Activated CD8-positive, alpha-beta memory T cell treated with anti-CD3 and anti-CD28 coated beads, Interleukin-2, amount 10 ng/mL, durations not matched to agents 7 days and 5 days (primary cell): ENCODE measurements around the gene GPR137B. TPM values are rescaled to one million over a fixed set of nuclear protein-coding genes. Genes with fewer than 3 reads are reported as not detected.
"Not testable (repeated sequence)": the region's sequence is repeated elsewhere in the genome, so short reads cannot be mapped to it uniquely, and the experiment has no call there.

ENCODE experiments used
- ATAC-seq: fragments of 150-1000 bp; cut with Tn5 transposase; one replicate; pipeline ENCODE4 v1.10.0; 2021; ENCODE audit warnings: moderate library complexity
- CTCF ChIA-PET: fragments of 350-600 bp; sonication (Branson Sonifier 250); formaldehyde crosslinking; loops from one replicate; lab custom pipeline; 2021; ENCODE audit warnings: antibody characterized with exemption; lab: Charles Lee
- DNase-seq: peaks from one replicate; pipeline ENCODE4 v3.0.0-alpha.2; 2020
- H3K27ac Mint-ChIP-seq: one replicate; pipeline ENCODE4 v1.8.0; 2021; ENCODE audit warnings: mild to moderate bottlenecking, mixed read lengths
- H3K27me3 Mint-ChIP-seq: one replicate; pipeline ENCODE4 v1.8.0; 2021; ENCODE audit warnings: mixed read lengths
- H3K36me3 Mint-ChIP-seq: one replicate; pipeline ENCODE4 v1.8.0; 2021; ENCODE audit warnings: mild to moderate bottlenecking, mixed read lengths
- H3K4me1 Mint-ChIP-seq: one replicate; pipeline ENCODE4 v1.8.0; 2021; ENCODE audit warnings: mixed read lengths
- H3K4me3 Mint-ChIP-seq: one replicate; pipeline ENCODE4 v1.8.0; 2021; ENCODE audit warnings: mild to moderate bottlenecking, moderate library complexity, mixed read lengths
- H3K9me3 Mint-ChIP-seq: one replicate; pipeline ENCODE4 v1.8.0; 2022; ENCODE audit warnings: low read depth, mixed read lengths
- total RNA-seq, 2 experiments: library from RNA; stranded (reverse); gene quantifications; one replicate each; pipeline ENCODE4 v1.2.3, GENCODE V29; 2021

Gene GPR137B, protein sequence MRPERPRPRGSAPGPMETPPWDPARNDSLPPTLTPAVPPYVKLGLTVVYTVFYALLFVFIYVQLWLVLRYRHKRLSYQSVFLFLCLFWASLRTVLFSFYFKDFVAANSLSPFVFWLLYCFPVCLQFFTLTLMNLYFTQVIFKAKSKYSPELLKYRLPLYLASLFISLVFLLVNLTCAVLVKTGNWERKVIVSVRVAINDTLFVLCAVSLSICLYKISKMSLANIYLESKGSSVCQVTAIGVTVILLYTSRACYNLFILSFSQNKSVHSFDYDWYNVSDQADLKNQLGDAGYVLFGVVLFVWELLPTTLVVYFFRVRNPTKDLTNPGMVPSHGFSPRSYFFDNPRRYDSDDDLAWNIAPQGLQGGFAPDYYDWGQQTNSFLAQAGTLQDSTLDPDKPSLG
- total RNA-seq = 1 to 10 TPM; 6.3 to 9.7 TPM

DNA sequence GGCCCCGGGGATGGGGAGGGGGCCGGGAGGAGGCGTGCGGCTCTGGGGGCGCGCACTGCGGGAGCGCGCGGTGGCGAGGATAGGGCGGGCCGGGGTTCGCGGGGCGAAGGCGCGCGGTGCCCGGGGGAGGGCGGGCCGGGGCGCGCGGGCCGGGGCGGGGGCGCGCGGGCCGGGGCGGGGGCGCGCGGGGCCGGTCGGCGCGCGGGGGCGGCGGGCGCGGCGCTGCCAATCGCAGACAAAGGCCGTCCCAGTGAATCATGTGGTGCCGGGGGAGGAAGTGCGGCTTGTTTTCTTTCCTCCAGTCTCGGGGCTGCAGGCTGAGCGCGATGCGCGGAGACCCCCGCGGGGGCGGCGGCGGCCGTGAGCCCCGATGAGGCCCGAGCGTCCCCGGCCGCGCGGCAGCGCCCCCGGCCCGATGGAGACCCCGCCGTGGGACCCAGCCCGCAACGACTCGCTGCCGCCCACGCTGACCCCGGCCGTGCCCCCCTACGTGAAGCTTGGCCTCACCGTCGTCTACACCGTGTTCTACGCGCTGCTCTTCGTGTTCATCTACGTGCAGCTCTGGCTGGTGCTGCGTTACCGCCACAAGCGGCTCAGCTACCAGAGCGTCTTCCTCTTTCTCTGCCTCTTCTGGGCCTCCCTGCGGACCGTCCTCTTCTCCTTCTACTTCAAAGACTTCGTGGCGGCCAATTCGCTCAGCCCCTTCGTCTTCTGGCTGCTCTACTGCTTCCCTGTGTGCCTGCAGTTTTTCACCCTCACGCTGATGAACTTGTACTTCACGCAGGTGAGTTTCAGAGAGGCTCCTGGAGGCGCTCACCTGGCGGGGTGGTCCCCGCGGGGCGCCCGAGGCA lies at the start of gene GPR137B:
Gene GPR137B (plus strand): TSS at position 287 of the 851 bp plus-strand sequence. CDS start 84 bp downstream, at position 371.
- peak; percentile 77 for DNase-seq
- ATAC-seq = peak; percentile 82
- peaks cover 43% of the 10 kb centered on the region for H3K27me3 Mint-ChIP-seq
- H3K9me3 Mint-ChIP-seq = no peaks in the 10 kb centered on the region
- peak within 1 kb of the TSS; percentile 79 for H3K27ac Mint-ChIP-seq
- peaks cover 6% of the 10 kb centered on the region for H3K36me3 Mint-ChIP-seq
- CTCF ChIA-PET = interaction anchor here (0.6 to 1.0 kb wide), 2 partner anchors 22 to 142 kb away, joined by 3 to 4 read pairs; no protein-coding TSS in a partner anchor
- peaks cover 18% of the 10 kb centered on the region for H3K4me1 Mint-ChIP-seq
- H3K4me3 Mint-ChIP-seq = peak within 1 kb of the TSS; percentile 90

DNA sequence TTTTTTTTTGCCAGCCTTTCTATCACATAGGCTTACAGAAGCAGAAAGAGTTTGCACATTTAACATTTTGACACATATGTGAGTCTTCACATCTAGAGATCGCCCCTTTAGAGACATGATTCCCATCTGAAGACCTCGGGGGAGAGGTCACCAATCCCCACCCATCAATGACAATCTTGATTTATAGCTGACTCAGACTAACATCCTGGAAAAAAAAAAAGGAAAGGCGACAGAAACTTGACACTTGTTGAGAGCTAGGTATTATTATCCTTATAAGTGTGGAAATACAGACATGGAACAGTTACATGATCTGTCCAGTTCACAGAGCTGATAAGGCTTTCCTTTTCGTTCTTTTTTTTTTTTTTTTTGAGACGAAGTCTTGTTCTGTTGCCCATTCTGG lies 49.4 kb upstream of the GPR137B start:
- no peak for DNase-seq
- ATAC-seq = no peak
- no peak overlapping the region for H3K4me3 Mint-ChIP-seq
- CTCF ChIA-PET = interaction anchor here (1.1 to 1.3 kb wide), 2 partner anchors 27 to 121 kb away, joined by 4 to 6 read pairs; no protein-coding TSS in a partner anchor
- peaks cover 10% of the 10 kb centered on the region for H3K9me3 Mint-ChIP-seq
- H3K4me1 Mint-ChIP-seq = peaks cover 5% of the 10 kb centered on the region
- H3K27ac Mint-ChIP-seq = no peak overlapping the region
- peaks cover 2% of the 10 kb centered on the region for H3K36me3 Mint-ChIP-seq
- peaks cover 8% of the 10 kb centered on the region for H3K27me3 Mint-ChIP-seq

GRCh38 chr1:236095705-236096520 lies 46.4 kb upstream of the GPR137B start:
- no peak for DNase-seq
- CTCF ChIA-PET = interaction anchor here (0.8 to 1.3 kb wide), 2 partner anchors 114 to 124 kb away, joined by 3 read pairs; no protein-coding TSS in a partner anchor

GRCh38 chr1:236096660-236097482 lies 45.5 kb upstream of the GPR137B start:
- DNase-seq (peak; percentile 98), ATAC-seq (peak; percentile 75)
- H3K27ac Mint-ChIP-seq = peak overlapping the region; percentile 82
- not testable (repeated sequence) for H3K9me3 Mint-ChIP-seq, H3K4me3 Mint-ChIP-seq, H3K4me1 Mint-ChIP-seq, H3K27me3 Mint-ChIP-seq, H3K36me3 Mint-ChIP-seq
- CTCF ChIA-PET = interaction anchor here (0.8 kb wide), 1 partner anchor 115 kb away, joined by 3 read pairs; no protein-coding TSS in a partner anchor

More at GRCh38 chr1:236095705-236096520, 46.4 kb upstream of the GPR137B start:
- Mint-ChIP-seq H3K4me3 (no peak overlapping the region), H3K27ac (no peak overlapping the region), H3K36me3 (peaks cover 2% of the 10 kb centered on the region), H3K27me3 (no peaks in the 10 kb centered on the region), H3K4me1 (peaks cover 2% of the 10 kb centered on the region), H3K9me3 (peaks cover 10% of the 10 kb centered on the region)
- no peak for ATAC-seq

GRCh38 chr1:236098267-236098666 lies 44.1 kb upstream of the GPR137B start:
- no peak for ATAC-seq
- DNase-seq = no peak
- H3K27me3 Mint-ChIP-seq = no peaks in the 10 kb centered on the region
- H3K27ac Mint-ChIP-seq = no peak overlapping the region
- no peak overlapping the region for H3K4me3 Mint-ChIP-seq
- CTCF ChIA-PET = no interaction called here
- peaks cover 2% of the 10 kb centered on the region for H3K36me3 Mint-ChIP-seq
- peaks cover 10% of the 10 kb centered on the region for H3K9me3 Mint-ChIP-seq
- peaks cover 2% of the 10 kb centered on the region for H3K4me1 Mint-ChIP-seq

DNA sequence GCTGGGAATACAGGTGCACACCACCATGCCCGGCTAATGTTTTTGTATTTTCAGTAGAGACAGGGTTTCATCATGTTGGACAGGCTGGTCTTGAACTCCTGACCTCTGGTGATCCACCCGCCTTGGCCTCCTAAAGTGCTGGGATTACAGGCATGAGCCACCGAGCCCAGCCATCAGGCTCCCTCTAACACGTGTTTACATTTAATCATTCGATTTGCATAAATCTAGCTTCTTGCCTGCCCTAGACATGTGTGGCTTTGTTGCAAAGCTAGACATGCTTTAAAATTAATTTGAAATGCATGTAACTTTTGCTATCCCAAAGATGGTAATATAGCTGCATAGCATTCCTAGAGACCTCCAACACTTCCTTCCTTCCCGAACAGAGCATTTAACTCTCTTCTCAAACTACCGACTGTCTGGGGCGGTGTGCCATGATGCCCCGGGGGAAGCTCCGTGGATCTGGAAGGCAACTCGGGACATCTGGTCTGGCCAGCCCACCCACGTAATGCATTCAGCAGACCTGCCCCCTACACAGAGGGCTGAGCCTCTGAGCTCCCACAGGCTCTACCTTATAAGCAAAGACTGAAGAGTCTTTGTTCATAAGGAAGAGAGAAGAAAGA lies 42.9 kb upstream of the GPR137B start:
- CTCF ChIA-PET = interaction anchor here (0.9 to 1.2 kb wide), 2 partner anchors 9 to 390 kb away, joined by 3 read pairs; no protein-coding TSS in a partner anchor
- ATAC-seq (no peak), DNase-seq (no peak)
- Mint-ChIP-seq H3K27me3 (peaks cover 2% of the 10 kb centered on the region), H3K4me1 (peaks cover 5% of the 10 kb centered on the region), H3K4me3 (no peak overlapping the region), H3K27ac (no peak overlapping the region), H3K36me3 (peaks cover 2% of the 10 kb centered on the region), H3K9me3 (peaks cover 10% of the 10 kb centered on the region)

DNA sequence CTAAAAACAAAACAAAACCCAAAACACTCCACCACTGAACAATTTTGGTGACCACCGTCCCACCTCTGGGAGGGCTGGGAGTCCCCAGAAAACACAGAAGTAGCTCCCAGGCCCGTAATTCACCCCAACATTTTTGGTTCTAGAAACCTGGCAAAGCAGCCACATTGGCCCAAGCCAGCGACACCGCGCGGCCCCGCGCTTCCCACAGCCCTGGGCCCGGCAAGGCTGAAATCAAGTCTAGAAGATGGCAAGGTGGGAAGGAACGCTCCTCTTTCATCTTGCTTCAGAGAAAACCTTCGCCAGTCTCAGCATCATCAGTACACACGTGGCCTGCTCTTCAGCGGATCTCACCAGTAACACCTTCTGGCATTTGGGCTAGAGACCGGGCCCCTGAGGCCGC lies 41.5 kb upstream of the GPR137B start:
- Mint-ChIP-seq H3K4me3 (no peak overlapping the region), H3K27ac (no peak overlapping the region), H3K27me3 (peaks cover 2% of the 10 kb centered on the region), H3K36me3 (peaks cover 2% of the 10 kb centered on the region), H3K9me3 (peaks cover 8% of the 10 kb centered on the region), H3K4me1 (peaks cover 5% of the 10 kb centered on the region)
- CTCF ChIA-PET = interaction anchor here (1.2 kb wide), 1 partner anchor 8 kb away, joined by 3 read pairs; no protein-coding TSS in a partner anchor
- no peak for DNase-seq
- no peak for ATAC-seq

DNA sequence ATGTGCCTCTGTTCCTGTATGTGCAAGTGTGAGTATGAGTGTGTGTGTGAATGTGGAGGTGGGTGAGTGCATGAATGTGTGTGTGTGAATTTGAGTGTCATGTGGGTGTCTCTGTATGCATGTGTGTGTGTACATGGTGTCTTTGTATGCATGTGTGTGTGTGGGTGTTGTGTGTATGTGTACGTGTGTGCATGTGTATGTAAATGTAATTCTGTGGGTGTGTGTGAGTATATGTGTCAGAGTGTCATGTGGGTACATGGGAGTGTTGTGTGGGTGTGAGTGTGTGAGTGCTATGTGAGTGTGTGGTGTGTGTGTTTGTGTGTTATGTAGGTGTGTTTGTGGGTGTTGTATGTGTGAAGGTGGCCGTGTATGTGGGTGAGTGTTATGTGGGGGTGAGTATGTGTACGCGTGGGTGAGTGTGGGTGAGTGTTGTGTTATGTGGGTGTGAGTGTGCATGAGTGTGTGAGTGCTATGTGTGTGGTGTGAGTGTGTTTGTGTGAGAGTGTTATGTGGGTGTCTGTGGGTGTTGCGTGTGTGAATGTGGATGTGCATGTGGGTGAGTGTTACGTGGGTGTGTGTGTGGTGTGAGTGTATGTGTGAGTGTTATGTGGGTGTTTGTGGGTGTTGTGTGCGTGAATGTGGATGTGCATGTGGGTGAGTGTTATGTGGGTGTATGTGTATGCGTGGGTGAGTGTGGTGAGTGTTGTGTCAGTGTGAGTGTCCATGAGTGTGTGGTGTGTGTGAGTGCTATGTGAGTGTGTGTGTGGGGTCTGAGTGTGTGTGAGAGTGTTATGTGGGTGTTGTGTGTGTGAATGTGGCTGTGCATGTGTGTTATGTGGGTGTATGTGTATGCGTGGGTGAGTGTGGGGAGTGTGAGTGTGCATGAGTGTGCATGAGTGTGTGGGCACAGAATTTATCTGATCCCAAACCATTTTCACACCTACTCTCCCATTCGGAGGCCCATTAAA lies 40.8 kb upstream of the GPR137B start:
- DNase-seq (no peak), ATAC-seq (no peak)
- peaks cover 7% of the 10 kb centered on the region for H3K9me3 Mint-ChIP-seq
- H3K4me3 Mint-ChIP-seq = no peak overlapping the region
- CTCF ChIA-PET = interaction anchor here (3.3 kb wide), 1 partner anchor 351 kb away, joined by 9 read pairs; no protein-coding TSS in a partner anchor
- no peak overlapping the region for H3K27ac Mint-ChIP-seq
- H3K4me1 Mint-ChIP-seq = peaks cover 5% of the 10 kb centered on the region
- peaks cover 2% of the 10 kb centered on the region for H3K36me3 Mint-ChIP-seq
- H3K27me3 Mint-ChIP-seq = peaks cover 2% of the 10 kb centered on the region

GRCh38 chr1:236102611-236103010 lies 39.7 kb upstream of the GPR137B start:
- Mint-ChIP-seq H3K27me3 (peaks cover 8% of the 10 kb centered on the region), H3K4me3 (no peak overlapping the region), H3K9me3 (peaks cover 2% of the 10 kb centered on the region), H3K36me3 (no peaks in the 10 kb centered on the region), H3K4me1 (peaks cover 11% of the 10 kb centered on the region), H3K27ac (no peak overlapping the region)
- DNase-seq (no peak), ATAC-seq (no peak)
- CTCF ChIA-PET = interaction anchor here (1.2 to 3.3 kb wide), 2 partner anchors 350 to 473 kb away, joined by 3 to 9 read pairs; no protein-coding TSS in a partner anchor

DNA sequence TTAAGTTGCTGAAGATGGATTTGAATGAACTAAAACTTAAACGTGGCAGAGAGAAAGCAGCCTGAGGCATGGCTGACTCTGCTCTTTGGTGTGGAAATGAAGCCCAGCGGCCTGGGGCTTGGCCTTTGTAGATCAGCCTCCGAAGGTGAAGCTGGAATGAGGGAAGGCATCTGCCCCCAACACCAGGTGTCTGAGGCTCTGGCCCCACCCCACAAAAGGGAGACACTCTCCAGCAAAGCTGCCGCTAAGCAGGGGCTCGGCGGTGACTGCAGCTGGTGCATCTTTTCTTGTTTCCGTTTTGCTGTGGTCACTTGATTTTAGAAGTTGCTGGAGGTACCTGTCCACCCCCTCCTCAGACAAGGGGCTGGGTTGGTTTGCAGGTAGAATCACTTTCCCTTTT lies 39.3 kb upstream of the GPR137B start:
- CTCF ChIA-PET = interaction anchor here (1.2 to 3.3 kb wide), 2 partner anchors 349 to 473 kb away, joined by 3 to 9 read pairs; no protein-coding TSS in a partner anchor
- Mint-ChIP-seq H3K36me3 (no peaks in the 10 kb centered on the region), H3K9me3 (no peaks in the 10 kb centered on the region), H3K27ac (no peak overlapping the region), H3K27me3 (peaks cover 11% of the 10 kb centered on the region), H3K4me3 (no peak overlapping the region), H3K4me1 (peaks cover 13% of the 10 kb centered on the region)
- ATAC-seq = no peak
- no peak for DNase-seq
